NCI-H524 treated with DMSO at 0.1 percent for 48 hours (cell line): ENCODE data around the gene TMIGD1.

ENCODE experiments used
- DNase-seq: peaks from one replicate; lab custom pipeline; 2025; lab: John Stamatoyannopoulos, UW

TMIGD1 gene, protein sequence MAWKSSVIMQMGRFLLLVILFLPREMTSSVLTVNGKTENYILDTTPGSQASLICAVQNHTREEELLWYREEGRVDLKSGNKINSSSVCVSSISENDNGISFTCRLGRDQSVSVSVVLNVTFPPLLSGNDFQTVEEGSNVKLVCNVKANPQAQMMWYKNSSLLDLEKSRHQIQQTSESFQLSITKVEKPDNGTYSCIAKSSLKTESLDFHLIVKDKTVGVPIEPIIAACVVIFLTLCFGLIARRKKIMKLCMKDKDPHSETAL

DNA sequence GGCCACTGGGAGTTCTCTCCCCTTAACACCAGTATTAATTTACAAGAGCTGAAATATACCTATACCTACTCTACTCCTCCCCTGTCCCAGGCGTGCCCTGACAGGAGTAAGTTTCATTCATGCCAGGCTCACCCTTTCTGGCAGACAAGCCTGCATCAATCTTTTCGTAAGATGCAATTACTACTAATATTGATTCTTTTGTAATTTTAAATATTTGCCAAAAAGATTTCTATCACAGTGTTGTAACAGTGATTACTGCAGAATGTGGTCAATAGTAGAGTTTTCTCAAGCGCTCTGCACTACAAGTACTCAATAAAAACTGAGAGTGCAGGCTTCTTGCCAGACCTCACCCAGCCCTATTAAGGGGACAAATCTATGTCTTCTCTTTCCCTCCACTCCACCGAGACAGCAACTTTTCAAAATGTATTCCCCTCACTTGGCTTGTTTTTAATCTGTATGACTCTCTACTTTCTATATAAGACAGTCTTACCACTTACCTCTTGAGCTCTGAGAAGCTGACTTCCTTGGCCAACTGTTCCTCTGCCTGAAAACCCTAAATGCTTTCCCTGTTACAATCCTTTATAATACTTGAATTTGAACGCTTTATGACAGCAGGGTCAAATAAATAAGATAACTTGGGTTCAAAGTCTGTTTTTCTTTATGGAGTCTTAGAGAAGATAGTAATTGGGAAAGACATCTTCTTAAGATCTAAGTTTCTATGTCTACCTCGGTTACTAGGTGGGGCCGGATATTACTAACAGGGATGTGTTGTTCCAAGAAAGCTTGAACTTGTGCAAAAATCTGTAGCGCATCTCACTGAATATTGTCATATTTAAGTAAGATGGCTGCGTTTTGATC lies at the start of gene TMIGD1:
Gene TMIGD1, minus strand, starts transcription at position 555 of the 858 bp plus-strand sequence. CDS start 1,924 bp downstream, outside the sequence.
- no peak for DNase-seq

DNA sequence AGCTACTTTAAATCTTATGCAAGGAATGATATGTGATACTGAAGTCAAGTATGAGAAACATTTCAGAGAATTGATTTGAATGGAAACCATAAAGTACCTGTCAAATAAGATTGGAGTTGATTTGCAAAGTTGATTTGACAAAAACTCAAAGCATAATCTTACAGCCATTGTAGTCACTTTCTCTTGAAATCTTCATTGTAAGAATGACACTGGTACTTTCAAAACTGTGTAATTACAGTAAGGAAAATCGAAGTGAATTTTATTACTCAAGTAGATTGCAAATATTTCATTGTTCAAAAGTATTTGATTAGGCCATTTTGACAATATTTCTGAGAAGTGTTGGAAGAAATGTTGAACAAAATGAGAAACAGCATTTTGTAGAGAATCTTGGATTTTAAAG lies 48.5 kb upstream of the TMIGD1 start:
- no peak for DNase-seq

DNA sequence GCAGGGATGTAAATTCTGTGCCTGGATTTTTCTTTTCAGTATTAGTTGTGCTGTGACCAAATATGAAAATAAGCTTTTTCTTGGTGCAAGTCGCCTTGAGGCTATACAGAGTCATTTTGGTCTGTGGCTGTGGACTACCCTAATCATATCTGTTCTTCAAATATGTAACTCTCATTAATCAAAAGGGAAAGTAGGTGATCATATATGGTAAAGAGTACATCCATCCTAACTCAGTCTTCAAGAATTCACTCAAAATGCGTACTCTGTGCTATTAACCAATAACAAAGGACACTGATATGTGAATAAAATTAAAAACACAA lies 47.4 kb upstream of the TMIGD1 start:
- DNase-seq: no peak

DNA sequence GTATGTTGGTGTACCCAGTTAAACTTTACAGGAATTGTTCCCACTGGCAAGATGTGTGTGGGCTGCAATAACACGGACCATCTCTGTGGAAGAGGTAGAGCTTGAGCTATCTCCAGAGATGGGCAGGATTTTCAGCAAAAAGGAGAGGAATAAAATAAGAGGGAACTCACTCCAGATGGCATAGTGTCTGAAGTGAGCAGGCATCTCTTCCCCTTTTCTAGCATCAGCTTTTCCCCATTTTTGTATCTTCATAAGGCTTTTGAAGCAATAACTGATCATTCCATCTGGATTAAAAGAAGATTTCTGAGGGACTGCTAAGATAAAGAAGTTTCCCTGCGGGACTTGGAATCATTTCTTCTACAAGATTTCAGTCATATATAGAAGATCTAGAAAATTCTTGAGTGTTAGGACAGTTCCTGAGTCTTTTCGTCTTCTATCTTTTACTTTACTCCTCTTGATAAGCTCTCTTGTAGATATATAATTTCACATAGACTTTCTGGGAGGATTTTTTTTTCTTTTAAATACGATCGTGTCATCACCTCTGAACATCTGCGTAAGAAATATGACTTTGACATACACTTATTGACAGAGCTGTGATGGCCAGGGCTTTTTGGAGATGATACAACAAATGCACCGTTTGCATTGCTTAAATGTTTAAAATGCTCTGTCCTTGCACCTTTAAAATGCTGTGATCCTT lies 46.9 kb upstream of the TMIGD1 start:
- DNase-seq: no peak

DNA sequence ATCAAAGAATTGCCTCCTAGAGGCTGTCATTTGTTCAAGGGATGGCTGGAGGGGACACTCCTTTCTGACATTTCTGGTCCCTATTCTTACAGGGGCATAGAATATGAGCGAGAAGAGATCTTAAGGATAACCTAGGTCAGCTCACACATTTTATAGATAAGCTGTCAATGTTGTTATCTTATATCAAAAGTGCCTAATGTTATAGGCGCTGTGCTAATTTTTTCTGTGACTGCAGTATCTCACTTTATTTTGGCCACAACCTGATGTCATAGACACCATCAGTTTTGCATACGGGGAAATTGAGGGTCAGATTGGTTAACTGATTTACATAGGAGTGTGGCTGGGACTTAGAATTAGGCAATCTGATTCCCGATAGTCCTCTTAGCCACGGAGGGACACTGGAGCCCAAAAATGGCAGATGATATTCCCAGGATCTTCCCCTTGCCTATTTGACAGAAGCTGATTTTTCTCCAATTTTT lies 46.1 kb upstream of the TMIGD1 start:
- peak; percentile 25 for DNase-seq

DNA sequence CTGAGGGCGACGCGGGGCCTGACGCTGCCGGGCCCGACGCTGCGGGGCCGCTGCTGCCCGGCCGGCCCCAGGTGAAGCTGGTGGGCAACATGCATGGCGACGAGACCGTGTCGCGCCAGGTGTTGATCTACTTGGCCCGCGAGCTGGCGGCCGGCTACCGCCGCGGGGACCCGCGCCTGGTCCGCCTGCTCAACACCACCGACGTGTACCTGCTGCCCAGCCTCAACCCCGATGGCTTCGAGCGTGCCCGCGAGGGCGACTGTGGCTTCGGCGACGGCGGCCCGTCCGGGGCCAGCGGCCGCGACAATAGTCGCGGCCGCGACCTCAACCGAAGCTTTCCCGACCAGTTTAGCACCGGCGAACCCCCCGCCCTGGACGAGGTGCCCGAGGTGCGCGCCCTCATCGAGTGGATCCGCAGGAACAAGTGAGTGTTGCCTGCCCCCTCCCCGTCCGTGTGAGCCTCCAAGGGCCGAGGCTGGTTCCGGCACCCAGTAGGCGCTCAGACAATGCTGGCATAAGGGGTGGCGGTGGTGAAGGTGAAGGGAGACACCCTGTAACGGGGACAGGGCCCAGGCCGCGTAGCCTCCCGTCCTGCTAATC lies 45.5 kb upstream of the TMIGD1 start:
- DNase-seq: no peak

DNA sequence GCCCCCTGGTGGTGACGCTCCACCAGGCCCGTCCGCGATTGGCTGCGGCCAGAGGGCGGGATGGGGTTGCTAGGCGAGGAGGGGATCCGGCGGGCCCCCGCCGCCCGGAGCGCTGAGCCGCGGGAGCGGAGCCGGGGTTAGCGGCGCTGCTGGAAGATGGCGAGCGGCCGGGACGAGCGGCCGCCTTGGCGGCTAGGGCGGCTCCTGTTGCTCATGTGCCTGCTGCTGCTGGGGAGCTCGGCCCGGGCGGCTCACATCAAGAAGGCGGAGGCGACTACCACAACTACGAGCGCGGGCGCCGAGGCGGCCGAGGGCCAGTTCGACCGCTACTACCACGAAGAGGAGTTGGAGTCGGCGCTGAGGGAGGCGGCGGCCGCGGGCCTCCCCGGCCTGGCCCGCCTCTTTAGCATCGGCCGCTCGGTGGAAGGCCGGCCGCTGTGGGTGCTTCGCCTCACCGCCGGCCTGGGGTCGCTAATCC lies 45.0 kb upstream of the TMIGD1 start, which contains the start of gene CPD:
Gene CPD, plus strand, starts transcription at position 103 of the 478 bp plus-strand sequence. Its CDS starts 54 bp downstream, at position 157.
- peak; percentile 67 for DNase-seq

DNA sequence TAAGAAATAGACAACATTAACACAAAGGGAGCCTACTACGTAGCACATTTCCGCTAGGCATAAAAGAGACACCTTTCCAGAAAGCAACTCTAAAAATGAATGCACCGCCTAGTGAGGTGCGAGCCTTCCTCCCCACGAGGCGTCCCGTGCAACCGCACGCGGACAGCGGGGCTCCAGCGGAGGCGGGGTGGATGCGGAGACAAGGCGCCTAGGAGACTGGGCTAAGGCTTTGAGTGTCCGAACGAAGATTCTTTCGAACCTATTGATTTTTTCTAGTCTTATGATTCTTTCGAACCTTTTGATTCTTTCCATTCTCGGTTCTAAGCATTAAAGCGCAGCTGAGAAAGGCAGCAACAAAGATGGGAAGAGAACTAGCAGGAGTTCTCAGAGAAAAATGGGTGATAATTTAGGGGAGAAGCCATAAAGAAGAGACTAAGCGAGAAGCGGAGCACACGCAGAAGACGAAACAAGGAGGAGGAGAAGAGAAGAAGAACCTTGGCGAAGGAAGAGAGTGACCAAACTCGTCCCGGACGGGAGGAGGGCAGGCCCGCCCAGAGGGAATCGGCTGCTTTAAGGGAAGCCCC lies 44.5 kb upstream of the TMIGD1 start:
- DNase-seq: no peak

DNA sequence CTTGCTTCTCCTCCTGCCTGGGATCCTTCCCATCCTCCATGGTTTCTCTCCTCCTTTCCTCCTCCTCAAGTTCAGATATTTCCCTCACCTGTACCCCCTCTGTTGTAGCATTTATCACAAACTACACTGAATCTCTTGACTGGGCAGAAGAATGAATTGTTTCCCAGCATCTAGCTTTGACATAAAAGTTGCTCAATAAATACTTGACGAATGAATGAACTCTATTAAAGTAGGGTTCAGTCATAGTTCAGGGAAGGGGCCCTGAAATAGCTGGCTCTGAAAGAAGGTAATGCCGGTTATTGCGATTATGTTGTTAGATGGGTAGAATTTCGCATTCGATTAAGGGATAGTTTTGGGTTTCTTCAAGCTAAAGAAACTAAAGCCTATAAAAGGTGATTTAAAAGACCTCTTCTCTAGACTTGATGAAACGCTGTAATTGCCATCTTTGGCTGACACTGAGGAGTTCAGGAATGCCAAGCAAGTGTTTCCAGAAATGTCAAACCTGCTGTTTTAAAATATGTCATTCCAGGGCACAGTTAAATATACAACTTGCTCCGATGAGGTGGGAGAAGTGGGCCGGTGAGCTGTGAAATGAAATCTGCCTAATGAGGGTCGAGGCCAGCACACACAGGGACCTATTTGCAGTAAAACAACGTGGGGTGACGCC lies 43.9 kb upstream of the TMIGD1 start:
- no peak for DNase-seq

DNA sequence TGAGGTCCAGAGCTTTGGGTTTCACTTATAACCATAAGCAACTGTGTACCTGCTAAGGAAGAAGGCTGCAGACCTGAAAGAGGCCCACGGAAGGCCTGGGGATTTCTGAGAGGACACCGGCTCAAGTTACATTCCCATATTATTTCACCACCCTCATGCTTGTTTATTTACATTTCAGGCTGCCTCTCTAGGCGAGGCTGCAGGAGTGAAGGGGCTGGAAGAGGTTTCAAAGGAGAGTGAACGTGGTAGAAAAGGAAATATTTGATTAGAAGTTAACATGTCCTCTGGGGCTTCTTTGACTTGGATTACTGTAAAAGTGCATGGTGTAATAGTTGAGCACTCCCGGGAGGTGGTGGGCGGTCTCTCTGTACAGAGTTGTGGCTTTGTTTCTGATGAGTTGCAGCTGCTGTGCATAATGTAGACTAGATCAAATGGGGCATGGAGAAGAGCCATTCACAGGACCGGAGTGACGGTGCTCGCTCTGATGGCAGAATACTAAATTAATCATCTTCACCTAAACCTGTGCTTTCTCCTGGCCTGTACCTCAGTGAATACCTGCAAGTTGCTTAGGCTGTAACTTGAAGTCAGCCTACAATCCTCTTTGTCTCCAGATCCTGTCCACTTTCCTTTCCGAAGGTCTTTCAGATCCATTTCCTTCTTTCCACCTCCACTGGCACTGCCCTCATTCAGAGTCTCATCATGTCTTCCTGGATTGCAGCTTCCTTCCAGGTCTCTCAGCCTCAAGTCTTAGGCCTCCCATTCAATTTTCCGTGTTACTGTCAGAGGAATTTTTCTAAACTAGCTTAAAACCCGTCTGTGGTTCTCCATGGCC lies 43.0 kb upstream of the TMIGD1 start:
- no peak for DNase-seq

DNA sequence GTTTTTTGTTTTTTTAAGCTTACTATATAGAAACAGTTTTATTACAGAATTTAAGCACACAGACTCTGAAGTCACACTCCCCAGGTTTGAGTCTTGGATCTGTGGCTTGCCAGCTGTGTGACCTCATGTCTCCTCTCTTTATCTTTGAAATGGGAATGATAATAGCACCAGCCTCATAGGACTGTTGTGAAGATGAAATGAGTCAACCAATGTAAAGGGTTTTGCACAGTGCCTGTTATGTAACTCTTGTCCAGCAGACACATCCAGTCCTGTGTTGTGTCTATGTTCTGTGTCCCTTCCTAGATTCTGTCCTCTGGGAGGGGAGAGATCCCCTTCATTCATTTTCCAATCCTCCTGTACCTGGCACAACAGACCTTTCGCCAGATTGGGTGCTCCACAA lies 41.8 kb upstream of the TMIGD1 start:
- DNase-seq: no peak

DNA sequence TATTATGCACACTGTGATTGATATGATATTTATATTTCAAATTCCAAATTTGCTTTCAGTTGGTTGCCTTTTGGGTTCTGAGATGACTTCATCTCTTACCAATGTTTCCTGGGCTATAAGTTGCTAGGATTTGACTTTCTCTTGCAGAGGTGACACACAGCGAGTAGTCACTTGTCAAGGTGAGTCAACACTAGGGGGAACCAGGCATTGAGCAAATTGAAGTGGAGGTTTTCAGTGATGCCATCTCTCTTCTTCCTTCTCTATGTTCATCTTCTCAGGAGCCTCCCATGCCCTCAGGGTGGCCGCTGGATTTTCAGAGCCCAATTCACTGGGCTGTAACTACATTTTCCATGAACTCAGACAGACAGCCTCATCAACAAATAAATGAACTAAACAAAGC lies 38.9 kb upstream of the TMIGD1 start:
- DNase-seq: no peak

DNA sequence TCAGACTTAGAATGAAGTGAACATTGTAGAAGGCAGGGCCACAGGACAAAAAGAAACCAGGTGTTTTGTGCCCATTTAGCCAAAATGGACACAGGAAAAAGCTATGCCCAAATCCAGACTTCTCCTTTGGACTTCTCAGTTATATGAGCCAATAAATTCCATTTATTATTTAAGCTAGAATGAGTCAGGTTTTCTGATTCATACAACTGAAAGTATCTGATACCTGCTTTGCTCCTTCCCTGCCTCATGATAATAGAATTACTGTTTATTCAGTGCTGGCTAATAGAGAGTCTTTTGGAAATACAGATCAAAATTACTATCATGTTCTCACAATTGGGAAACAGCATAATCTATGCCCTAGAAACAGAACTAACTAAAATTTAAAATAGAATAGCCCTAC lies 36.1 kb upstream of the TMIGD1 start:
- DNase-seq: no peak

DNA sequence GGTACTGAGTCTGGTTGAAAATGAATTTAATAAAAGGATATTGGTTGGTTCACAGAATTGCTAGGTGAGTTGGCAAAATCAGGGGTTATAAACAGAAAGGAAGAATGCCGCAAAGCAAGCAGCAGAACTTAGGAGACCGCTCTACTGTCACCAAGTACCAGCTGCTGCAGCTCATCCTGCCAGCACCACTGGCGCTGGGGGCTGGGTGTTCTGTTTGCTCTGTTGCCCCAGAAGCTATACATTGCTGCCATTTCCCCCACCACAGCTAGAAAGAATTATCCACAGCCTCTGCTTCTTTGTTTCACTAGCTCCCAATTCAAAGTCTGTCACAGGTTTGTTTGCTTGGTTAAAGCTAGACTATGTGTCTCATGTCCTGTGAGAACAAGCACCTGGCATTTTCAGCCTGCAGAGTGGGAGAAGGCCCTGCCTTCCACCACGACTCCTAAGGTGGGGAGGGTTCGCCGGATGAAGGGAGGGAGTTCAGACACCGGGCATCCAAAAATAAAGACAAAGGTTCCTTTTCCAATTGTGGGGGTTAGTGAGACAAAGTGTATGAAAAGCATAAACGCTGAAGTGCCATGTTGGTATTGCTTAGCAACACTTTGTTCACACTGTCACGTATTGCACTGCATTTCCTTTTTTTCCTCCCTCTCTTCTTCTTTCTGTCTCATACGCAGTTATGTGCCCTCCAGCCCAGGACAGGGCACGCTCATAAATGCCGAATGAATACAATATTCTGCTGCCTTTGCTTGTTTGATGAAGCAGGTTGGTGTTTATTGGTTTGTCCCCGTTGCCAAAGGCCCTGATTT lies 35.3 kb upstream of the TMIGD1 start:
- DNase-seq: no peak

DNA sequence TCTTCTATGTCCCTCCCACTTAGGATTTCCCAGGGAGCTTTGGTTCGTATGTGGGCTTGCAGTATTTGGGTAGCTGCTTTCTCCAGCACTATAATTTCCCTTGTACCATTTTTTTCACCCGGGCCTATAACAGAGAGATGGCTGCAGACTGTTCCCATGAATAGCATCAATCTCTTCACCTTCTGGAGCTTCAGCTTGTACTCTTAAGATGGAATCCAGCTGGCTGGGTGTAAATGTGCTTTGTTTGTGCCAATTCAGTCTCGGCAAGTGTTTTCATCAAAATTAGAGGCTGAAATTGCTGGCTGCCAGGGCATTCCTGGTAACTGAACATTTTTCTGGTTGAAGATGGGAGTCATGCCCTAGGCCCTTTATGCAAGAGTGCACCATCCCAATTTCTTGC lies 32.7 kb upstream of the TMIGD1 start:
- DNase-seq: no peak

DNA sequence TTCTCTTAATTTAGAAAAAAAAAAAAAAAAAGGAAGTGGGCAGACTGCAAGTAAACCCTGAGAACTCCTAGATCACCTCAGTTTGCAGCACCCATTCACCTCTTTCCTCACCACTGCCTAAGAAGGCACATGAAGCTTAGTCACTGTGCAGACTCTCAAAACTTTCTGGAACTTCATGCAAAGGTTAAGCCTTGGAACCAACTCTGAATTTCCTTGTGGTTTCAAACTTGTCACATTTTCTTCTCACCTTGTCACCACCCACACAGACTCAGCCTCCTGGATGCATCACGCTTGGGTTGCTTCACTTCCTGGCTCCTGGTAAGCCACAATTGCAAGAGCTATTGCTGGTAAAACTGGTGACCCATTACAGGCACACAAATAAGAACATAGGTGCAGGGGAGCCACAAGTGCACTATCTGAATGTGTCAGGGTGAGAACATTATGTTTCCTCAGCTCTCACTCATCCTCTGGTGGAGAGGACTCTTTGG lies 29.9 kb upstream of the TMIGD1 start:
- no peak for DNase-seq

DNA sequence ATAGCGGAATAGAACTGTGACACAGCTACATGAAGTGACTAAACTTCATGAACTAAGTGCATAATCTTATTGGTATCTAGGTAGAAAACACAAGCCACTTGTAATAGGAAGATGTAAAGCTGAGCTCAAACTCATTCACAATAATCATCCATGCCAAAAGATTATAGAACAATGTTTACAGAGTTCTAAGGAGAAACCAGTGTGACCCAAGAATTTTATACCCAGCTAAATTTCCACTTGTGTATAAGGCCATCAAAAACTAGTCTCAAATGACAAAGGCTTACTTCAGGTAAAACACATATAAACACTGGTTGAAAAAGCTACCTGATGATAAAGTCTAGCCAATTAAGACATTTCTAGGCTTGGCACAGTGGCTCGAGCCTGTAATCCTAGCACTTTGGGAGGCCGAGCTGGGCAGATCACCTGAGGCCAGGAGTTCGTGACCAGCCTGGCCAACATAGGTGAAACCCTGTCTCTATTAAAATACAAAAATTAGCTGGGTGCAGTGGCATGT lies 28.0 kb upstream of the TMIGD1 start:
- DNase-seq: no peak

DNA sequence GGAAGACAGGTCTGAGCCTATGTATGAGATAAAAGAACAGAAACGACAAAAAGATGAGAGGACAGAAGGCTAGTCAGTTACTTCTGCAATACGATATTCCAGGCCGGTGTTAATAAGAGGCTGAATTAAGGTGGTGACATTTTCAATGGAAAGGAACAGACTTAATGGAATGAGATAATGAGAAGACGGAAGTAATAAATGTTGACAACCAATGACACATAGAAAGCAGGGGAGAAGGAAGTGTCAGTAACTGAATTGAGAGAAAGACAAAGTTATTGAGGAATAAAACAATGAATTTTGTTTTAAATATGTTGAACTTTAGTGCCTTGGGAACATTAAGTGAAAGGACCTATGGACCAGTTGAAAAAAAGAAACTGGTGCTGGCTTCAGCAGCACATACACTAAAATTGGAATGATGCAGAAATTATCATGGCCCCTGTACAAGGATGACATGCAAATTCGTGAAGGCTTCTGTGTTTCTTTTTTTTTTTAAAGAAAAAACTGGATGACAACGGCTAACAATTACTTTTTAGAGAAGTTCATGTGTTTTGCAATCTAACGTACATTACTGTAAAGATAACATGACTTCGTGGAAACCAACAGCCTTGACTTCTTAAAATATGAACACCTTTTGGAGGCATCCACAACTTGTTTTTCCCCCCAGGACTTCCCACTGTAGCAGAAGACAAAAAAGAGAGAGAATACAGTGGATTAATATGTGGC lies 26.4 kb upstream of the TMIGD1 start:
- DNase-seq: no peak
